C4-2B (cell line): ENCODE measurements around the gene C20orf141.

Experiments used
- CTCF ChIP-seq: fragments of 450-650 bp; conservative IDR thresholded peaks from 2 replicates; pipeline ENCODE4 v1.5.1; 2017; ENCODE audit warnings: mild to moderate bottlenecking
- ZFX ChIP-seq: fragments of 450-650 bp; IDR thresholded peaks from 2 replicates; pipeline ENCODE4 v1.6.1; 2017

GRCh38 chr20:2840138-2840966, 25.6 kb downstream of the C20orf141 start, which contains the start of the genes PCED1A and VPS16:
- TF ChIP-seq CTCF (no peak), ZFX (peak; percentile 96)
